NCI-H2196 treated with DMSO at 0.1 percent for 48 hours (cell line): ENCODE data around the gene CEP112.
"Not testable (repeated sequence)": the region's sequence is repeated elsewhere in the genome, so short reads cannot be mapped to it uniquely, and the experiment has no call there.

Experiments
- DNase-seq: peaks from one replicate; lab custom pipeline; 2025; ENCODE audit not compliant: unreplicated experiment; lab: John Stamatoyannopoulos, UW

CEP112 gene

DNA sequence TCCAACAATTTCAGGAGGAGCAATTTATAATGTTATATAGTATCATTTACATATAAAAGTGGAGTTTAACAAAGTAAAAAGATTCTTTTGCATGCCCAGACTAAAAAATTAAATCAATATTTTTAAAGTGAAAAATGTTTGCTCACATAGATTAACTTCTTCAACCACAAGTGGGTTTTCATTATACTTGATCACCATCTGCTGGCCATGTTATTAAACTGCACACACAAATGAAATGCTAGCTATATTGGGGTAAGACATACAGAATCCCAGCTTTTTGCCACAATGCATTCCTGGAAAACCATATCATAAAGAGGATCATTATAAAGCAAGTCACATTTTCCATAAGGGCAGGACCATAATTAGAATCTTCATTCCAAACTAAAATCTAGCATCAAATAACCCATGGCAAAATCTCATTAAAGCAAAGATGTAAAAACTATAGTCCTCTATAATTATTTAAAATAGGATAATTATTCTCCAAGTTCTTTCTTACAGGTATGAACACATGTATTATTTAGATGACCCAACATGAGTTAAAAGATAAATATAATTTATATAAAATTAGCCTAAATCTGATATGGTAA, 26.3 kb downstream of the CEP112 start:
- DNase-seq, result peak; percentile 15

DNA sequence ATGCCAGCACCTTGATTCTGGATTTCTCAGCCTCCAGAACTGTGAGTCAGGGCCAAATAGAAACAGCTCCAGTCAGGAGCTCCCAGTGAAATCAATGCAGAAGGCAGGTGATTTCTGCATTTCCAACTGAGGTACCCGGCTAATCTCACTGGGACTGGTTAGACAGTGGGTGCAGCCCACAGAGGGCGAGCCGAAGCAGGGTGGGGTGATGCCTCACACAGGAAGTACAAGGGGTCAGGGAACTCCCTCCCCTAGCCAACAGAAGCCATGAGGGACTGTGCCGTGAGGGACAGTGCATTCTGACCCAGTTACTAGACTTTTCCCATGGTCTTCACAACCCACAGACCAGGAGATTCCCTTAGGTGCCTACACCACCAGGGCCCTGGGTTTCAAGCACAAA, 36.9 kb downstream of the CEP112 start:
- not testable (repeated sequence) for DNase-seq

DNA sequence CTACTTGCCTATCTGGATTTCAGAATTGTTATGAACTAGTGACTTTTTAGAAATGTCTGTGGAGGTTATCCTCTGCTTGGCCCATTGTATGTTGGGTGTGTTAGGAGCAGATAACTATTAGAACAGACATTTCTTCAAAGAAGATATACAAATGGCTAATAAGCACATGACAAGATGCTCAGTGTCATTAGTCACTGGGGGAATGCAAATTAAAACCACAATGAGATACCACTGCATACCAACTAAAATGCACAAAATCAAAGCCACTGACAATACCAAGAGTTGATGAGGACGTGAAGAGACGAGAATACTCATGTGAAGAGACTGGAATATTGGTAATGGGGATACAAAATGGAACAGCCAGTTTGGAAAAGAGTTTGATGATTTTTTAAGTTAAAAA, 39.2 kb downstream of the CEP112 start:
- no peak for DNase-seq

GRCh38 chr17:66150708-66151107, 41.2 kb downstream of the CEP112 start:
- DNase-seq, result no peak

GRCh38 chr17:66149562-66149961, 42.4 kb downstream of the CEP112 start:
- no peak for DNase-seq

DNA sequence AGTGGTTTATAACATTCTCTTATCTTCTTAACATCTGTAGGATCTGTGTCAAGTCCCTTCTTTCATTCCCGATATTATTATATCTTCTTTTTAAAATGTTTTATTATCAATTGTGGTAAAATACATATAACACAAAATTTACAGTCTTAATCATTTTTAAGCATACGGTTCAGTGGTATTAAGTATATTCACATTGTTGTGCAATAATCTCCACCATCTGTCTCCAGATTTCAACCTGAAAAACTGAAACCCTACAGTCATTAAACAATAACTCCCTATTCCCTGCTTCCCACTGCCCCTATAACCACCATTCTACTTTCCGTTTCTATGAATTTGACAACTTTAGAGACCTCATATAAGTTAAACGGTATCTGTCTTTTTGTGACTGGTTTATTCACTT, 45.5 kb downstream of the CEP112 start:
- no peak for DNase-seq

DNA sequence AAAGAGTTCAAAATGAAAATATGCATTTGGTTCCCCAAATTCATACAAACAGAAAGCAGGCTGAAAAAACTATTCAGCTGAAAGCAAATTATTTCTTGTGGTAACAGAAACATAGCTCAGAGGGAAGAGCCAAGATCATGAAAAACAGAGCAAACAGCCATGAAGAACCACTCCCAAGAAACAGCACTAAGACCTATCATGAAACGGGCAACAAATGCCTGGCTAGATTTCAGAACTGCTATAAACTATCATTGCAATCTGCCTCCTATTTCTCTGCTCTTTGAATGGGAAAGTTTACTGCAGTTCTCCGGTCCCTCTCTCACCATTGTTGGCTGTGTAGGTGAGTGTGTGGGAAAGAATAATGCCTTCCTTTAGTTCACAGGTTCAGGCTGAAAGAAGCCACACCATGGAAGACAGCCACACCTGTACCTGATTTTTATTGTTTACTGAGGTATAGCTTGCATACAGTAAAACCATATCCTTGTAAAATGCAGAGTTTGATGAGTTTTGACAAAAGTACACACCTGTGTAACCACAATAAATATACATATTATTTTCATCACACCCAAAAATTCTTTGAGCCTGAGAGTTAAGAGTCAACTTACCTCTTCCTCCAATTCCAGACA, 48.2 kb downstream of the CEP112 start:
- DNase-seq, result no peak

DNA sequence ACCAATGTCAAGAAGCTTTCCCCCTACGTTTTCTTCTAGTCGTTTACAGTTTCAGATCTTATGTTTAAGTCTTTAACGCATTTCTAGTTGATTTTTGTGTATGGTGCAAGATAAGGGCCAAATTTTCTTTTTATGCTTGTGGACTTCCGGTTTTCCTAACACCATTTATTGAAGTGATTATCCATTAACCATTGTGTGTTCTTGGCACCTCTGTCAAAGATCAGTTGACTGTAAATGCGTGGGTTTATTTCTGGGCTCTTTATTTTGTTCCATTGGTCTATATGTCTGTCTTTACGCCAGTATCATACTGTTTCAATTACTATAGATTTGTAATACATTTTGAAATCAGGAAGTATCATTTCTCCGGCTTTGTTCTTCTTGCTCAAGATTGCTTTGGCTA, 49.5 kb downstream of the CEP112 start:
- DNase-seq, result no peak

DNA sequence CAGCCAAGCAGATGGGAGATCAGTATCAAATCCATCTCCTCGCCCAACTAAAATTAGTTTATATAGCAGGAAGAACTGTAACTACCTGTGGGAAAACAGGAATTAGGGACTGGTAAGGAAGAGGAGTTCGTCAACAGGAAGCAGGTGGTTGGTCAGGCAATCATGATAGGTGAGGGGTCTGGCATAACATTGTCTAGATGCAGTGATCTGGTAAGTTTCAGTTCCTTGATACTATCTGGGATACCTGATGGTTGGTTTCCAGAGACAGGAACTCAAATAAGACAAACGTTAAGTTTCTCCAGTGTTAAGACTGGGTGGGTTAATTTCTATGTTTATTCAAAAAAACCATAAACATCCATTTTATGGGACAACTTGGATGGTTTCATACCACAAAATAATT, 53.8 kb downstream of the CEP112 start:
- DNase-seq, result no peak

DNA sequence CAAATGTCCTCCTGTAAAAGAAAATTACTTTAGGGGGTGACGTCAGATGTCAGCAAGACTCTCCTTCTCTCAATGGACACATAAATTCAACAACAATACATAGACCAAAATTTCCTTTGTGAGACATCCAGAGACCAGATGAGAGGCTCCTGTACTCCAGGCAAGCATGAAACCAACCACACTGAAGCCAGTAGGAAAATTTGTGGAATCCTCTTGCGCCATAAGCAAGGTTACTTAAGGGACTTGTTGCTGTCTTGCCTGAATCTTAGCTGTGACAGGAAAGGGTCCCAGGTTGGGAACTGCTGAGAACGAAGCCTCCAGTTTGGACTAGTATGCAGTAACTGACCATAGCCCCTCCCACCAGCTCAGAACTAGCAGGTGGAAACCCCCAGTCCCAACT, 56.0 kb downstream of the CEP112 start:
- DNase-seq, result no peak

DNA sequence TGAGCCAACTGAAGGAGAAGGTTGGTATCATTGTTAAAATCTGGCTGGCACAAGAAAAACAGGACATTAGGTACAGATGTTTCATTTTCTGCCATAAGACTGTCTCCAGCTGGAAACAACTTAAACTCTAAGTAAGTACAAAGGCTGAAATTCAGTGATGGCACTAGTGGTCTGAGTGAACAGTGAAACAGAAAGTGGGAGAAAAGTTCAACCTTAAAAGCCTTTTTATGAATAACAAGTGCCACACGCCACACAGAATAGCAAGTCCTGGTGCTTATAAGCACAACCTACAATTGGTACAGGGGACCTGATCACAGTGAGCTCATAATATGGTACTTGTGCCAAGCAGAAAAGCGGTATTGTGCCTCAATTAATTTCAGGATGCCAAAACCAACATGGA, 56.7 kb downstream of the CEP112 start:
- no peak for DNase-seq

- DNase-seq, result no peak
Measured at GRCh38 chr17:66129759-66130158, 62.2 kb downstream of the CEP112 start.

- no peak for DNase-seq
Measured at GRCh38 chr17:66126231-66126630, 65.7 kb downstream of the CEP112 start.

DNA sequence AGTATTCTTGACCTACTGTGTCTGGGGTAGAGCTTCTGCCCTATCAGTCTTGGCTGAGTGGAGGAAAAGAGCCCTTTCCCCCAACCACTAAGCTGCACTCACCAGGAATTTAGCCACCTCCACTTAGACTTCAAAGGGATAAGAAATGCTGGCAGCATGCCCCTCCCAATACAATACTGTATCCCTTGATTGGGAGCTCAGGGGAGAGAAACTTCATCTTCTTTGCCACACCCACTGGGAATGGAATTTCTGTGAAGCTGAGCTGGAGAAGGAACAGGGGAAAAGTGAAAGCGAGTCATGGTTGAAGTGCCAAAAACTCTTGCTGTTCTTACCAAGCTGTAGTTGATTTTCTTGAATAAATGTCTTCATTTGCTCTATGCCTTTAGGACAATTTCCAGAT, 68.8 kb downstream of the CEP112 start:
- no peak for DNase-seq

GRCh38 chr17:66115246-66115645, 76.7 kb downstream of the CEP112 start:
- no peak for DNase-seq

GRCh38 chr17:66114609-66115008, 77.3 kb downstream of the CEP112 start:
- DNase-seq, result no peak

DNA sequence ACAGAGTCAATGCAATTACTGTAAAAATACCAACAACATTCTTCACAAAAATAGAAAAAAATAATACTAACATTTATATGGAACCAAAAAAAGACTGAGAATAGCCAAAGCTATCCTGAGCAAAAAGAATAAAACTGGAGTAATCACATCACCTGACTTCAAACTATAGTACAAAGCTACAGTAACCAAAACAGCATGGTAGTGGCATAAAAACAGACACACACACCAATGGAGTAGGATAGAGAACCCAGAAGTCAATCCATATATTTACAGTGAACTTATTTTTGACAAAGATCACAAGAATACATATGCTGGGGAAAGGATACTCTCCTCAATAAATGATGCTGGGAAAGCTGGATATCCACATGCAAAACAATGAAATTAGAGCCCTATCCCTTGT, 84.2 kb downstream of the CEP112 start:
- no peak for DNase-seq

- no peak for DNase-seq
Measured at GRCh38 chr17:66098040-66098439, 93.9 kb downstream of the CEP112 start.

GRCh38 chr17:66094727-66095126, 97.2 kb downstream of the CEP112 start:
- no peak for DNase-seq

DNA sequence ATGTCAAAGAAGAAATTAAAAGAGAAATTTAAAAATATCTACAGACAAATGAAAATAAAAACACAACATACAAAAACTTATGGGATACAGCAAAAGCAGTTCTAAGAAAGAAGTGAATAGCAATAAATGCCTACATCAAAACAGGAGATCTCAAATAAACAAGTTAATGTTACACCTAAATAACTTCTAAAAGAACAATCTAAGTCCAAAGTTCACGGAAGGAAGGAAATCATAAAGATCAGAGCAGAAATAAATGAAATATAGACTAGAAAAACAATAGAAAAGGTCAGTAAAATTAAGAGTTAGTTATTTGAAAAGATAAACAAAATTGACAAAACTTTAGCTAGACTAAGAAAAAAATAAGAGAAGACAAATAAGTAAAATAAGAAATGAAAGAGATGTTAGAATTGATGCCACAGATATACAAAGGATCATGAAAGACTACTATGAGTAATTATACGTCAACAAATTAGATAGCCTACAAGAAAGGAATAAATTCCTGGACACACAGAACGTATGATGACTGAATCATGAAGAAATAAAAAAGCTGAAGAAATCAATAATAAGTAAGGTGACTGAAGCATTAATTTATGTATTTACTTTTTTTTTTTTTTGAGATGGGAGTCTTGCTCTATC, 100.4 kb downstream of the CEP112 start:
- no peak for DNase-seq

DNA sequence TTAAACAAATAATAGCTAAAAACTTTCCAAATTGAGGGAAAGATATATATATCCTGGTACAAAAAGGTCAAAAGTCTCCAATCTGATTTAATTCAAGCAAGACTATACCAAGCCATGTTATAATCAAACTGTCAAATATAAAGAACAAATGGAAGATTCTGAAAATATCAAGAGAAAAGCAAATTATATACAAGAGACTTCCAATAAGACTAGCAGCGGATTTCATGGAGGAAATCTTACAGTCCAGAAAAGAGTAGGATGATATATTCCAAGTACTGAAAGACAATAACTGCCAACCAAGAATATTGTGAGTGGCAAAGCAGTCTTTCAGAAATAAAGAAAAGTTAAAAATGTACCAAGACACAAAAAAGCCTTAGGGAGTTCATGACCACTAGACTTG, 102.2 kb downstream of the CEP112 start:
- no peak for DNase-seq

GRCh38 chr17:66088173-66088572, 103.8 kb downstream of the CEP112 start:
- DNase-seq, result no peak

- no peak for DNase-seq
Measured at GRCh38 chr17:66087073-66087472, 104.9 kb downstream of the CEP112 start.
